Suprapubic skin (tissue), 4 donors: ENCODE data around the gene SLCO3A1.

ENCODE experiments used
- EP300 ChIP-seq: sonication (generic); formaldehyde crosslinking; IDR thresholded peaks from one replicate; pipeline ENCODE4 v1.6.1; 2017; ENCODE audit warnings: antibody characterized with exemption
- POLR2A ChIP-seq, 2 donors: fragments of 450-650 bp; IDR thresholded peaks; one replicate each; pipeline ENCODE4 v1.6.1; 2017; ENCODE audit warnings: antibody characterized with exemption in 2 of 2, mild to moderate bottlenecking in 2 of 2, moderate library complexity in 2 of 2
- POLR2AphosphoS5 ChIP-seq, 3 donors: sonication (generic); formaldehyde crosslinking; IDR thresholded peaks; one replicate each; pipeline ENCODE4 v1.6.1; 2017; ENCODE audit warnings: antibody characterized with exemption in 3 of 3
- TF ChIP-seq, protein P1 (sequence below), 2 donors: fragments of 200-600 bp in 1 of 2; fragments of 450-650 bp in 1 of 2; sonication (generic) in 1 of 2; IDR thresholded peaks; one replicate each; pipeline ENCODE4 v1.5.1; 2016 to 2019; ENCODE audit warnings: antibody characterized with exemption in 2 of 2, mild to moderate bottlenecking in 1 of 2, moderate library complexity in 1 of 2

- TF ChIP-seq POLR2A (IDR thresholded peaks at IDR 0.05) (no peak), POLR2AphosphoS5 (IDR thresholded peaks at IDR 0.05) (no peak), EP300 (no peak)
- TF ChIP-seq, protein P1, sequence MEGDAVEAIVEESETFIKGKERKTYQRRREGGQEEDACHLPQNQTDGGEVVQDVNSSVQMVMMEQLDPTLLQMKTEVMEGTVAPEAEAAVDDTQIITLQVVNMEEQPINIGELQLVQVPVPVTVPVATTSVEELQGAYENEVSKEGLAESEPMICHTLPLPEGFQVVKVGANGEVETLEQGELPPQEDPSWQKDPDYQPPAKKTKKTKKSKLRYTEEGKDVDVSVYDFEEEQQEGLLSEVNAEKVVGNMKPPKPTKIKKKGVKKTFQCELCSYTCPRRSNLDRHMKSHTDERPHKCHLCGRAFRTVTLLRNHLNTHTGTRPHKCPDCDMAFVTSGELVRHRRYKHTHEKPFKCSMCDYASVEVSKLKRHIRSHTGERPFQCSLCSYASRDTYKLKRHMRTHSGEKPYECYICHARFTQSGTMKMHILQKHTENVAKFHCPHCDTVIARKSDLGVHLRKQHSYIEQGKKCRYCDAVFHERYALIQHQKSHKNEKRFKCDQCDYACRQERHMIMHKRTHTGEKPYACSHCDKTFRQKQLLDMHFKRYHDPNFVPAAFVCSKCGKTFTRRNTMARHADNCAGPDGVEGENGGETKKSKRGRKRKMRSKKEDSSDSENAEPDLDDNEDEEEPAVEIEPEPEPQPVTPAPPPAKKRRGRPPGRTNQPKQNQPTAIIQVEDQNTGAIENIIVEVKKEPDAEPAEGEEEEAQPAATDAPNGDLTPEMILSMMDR (IDR thresholded peaks at IDR 0.05): no peak
These were observed 309.1 kb downstream of the SLCO3A1 start for GRCh38 chr15:92162657-92163056.
